ENCODE measurements around the gene PNPLA5. TPM values are rescaled to one million over a fixed set of nuclear protein-coding genes. Genes with fewer than 3 reads are reported as not detected.
A peak's percentile ranks its signal among the peaks of the same experiment; 100 is the strongest.

The PNPLA5 gene
- total and polyA plus RNA-seq, 9 of the 15 experiments (the other 6 are each of a cell fraction or from before 2014, with no cell fraction given): not detected

- 3% methylated on average over 6 of the region's 6 CpGs for WGBS (ENCODE audit: insufficient coverage, low coverage, missing lambda C conversion rate)
- no peak overlapping the region for H3K27ac ChIP-seq (ENCODE audit: extremely low read depth, low read depth, low read length)
- peaks cover 5 to 29% of the 10 kb centered on the region in 2 experiments; a peak in 2 of 5 replicates for H3K27me3 ChIP-seq (ENCODE audit: control insufficient read depth in 2 of 2, insufficient read depth in 2 of 2, low read length in 2 of 2)
- no TSS peak for BruUV-seq (replicated peaks)
- FAIRE-seq (no peak), DNase-seq (ENCODE audit: extremely low read depth in 1 of 4, low spot score in 3 of 4) (no peak), ATAC-seq (no peak)
- in situ Hi-C loops (cut with MboI) (no loop called here), intact Hi-C loops (cut with micrococcal nuclease) (no loop called here)
- H3K4me2 ChIP-seq (ENCODE audit: insufficient read depth, low read length): no peak overlapping the region
- ChIA-PET POLR2A (interaction anchor here (0.6 kb wide), 1 partner anchor 87 kb away, joined by 3 read pairs; no protein-coding TSS in a partner anchor), CTCF (ENCODE audit: low intra/inter-chr PET ratio) (no interaction called here)
- H3K4me1 ChIP-seq (replicated peaks in 1 of 2; ENCODE audit: control insufficient read depth in 2 of 2, insufficient read depth in 2 of 2, low read length in 2 of 2): peaks cover 0 to 9% of the 10 kb centered on the region in 2 experiments; a peak in 3 of 5 replicates
- no peaks in the 10 kb centered on the region for H3K9me3 ChIP-seq (replicated peaks; ENCODE audit: control insufficient read depth, insufficient read depth, low read depth, low read length)
- H4K20me1 ChIP-seq (replicated peaks; ENCODE audit: control insufficient read depth, insufficient read depth, low read length): no peaks in the 10 kb centered on the region
- H3K79me2 ChIP-seq (ENCODE audit: control insufficient read depth, insufficient read depth, low read length): no peaks in the 10 kb centered on the region
- TF ChIP-seq RBM25 (IDR thresholded peaks at IDR 0.05; ENCODE audit: low read depth, low read length, severe bottlenecking): peak; percentile 53
- peak; percentile 75 for TF ChIP-seq BRD9 (IDR thresholded peaks at IDR 0.05; ENCODE audit: low read depth, partially characterized antibody)
- peak; percentile 49 for TF ChIP-seq ZFP36 (IDR thresholded peaks at IDR 0.05; ENCODE audit: low read depth, low read length, partially characterized antibody)
- TF ChIP-seq LARP7 (IDR thresholded peaks at IDR 0.05): no peak
- no peak overlapping the region for H3K4me3 ChIP-seq
- no peaks in the 10 kb centered on the region for H3K9me1 ChIP-seq (ENCODE audit: control insufficient read depth, insufficient read depth, low read length)
- H2AFZ ChIP-seq (ENCODE audit: low read depth, low read length): no peak overlapping the region
- H3K9ac ChIP-seq (ENCODE audit: insufficient read depth in 1 of 2, low read depth in 2 of 2, low read length in 2 of 2): no peak overlapping the region
- no peaks in the 10 kb centered on the region for H3K36me3 ChIP-seq (ENCODE audit: control insufficient read depth, insufficient read depth, low read length)
These were observed 49.6 kb upstream of the PNPLA5 start for GRCh38 chr22:43941449-43941848.

- in situ Hi-C loops (cut with MboI): no loop called here
- H3K4me2 ChIP-seq (ENCODE audit: insufficient read depth, low read length): no peak overlapping the region
- CTCF ChIA-PET (ENCODE audit: low intra/inter-chr PET ratio): no interaction called here
- H3K27me3 ChIP-seq (ENCODE audit: control insufficient read depth in 2 of 2, insufficient read depth in 2 of 2, low read length in 2 of 2): peaks cover 18 to 37% of the 10 kb centered on the region in 2 experiments; a peak in 4 of 5 replicates
- no peak overlapping the region for H3K27ac ChIP-seq (ENCODE audit: extremely low read depth, low read depth, low read length)
- BruUV-seq (replicated peaks): no TSS peak
- POLR2A ChIA-PET: interaction anchor here (0.6 to 1.0 kb wide), 3 partner anchors 8 to 52 kb away, joined by 3 to 4 read pairs (median 3); partner anchors contain the start of gene PNPLA3
- intact Hi-C loops (cut with micrococcal nuclease): no loop called here
- H3K4me1 ChIP-seq (replicated peaks in 1 of 2; ENCODE audit: control insufficient read depth in 2 of 2, insufficient read depth in 2 of 2, low read length in 2 of 2): no peaks in the 10 kb centered on the region
- no peak for DNase-seq (ENCODE audit: extremely low read depth in 1 of 4, low spot score in 3 of 4)
- no peak overlapping the region for H3K4me3 ChIP-seq
- H3K9me1 ChIP-seq (ENCODE audit: control insufficient read depth, insufficient read depth, low read length): no peaks in the 10 kb centered on the region
- TF ChIP-seq JUNB (CRISPR knock-in tag; conservative IDR thresholded peaks at IDR 0.05) (no peak), HBP1 (CRISPR knock-in tag; IDR thresholded peaks at IDR 0.05) (no peak), IFI16 (CRISPR knock-in tag; IDR thresholded peaks at IDR 0.05) (no peak), GTF2F1 (IDR thresholded peaks at IDR 0.05; ENCODE audit: low read depth, low read length) (no peak), ID3 (CRISPR knock-in tag; IDR thresholded peaks at IDR 0.05) (no peak), ID3 (tag; IDR thresholded peaks at IDR 0.05) (no peak), NFE2L1 (tag; IDR thresholded peaks at IDR 0.05; ENCODE audit: borderline replicate concordance, low read depth) (no peak), ZNF780A (CRISPR knock-in tag; IDR thresholded peaks at IDR 0.05) (no peak)
- no peak overlapping the region for H3K9ac ChIP-seq (ENCODE audit: insufficient read depth in 1 of 2, low read depth in 2 of 2, low read length in 2 of 2)
- H3K9me3 ChIP-seq (replicated peaks; ENCODE audit: control insufficient read depth, insufficient read depth, low read depth, low read length): no peaks in the 10 kb centered on the region
- no peaks in the 10 kb centered on the region for H3K36me3 ChIP-seq (ENCODE audit: control insufficient read depth, insufficient read depth, low read length)
- H2AFZ ChIP-seq (ENCODE audit: low read depth, low read length): no peak overlapping the region
- FAIRE-seq: no peak
- no peaks in the 10 kb centered on the region for H4K20me1 ChIP-seq (replicated peaks; ENCODE audit: control insufficient read depth, insufficient read depth, low read length)
- no peak for ATAC-seq
- 0% methylated on average over 4 of the region's 4 CpGs for WGBS (ENCODE audit: insufficient coverage, low coverage, missing lambda C conversion rate)
- no peaks in the 10 kb centered on the region for H3K79me2 ChIP-seq (ENCODE audit: control insufficient read depth, insufficient read depth, low read length)
These were observed 40.0 kb upstream of the PNPLA5 start for GRCh38 chr22:43931771-43932170.
